HG03558 (cell line): ENCODE measurements around the gene FOLR1.
"Not testable (repeated sequence)": the region's sequence is repeated elsewhere in the genome, so short reads cannot be mapped to it uniquely, and the experiment has no call there.

Experiments used
- ATAC-seq: cut with Tn5 transposase; IDR thresholded peaks from one replicate; pipeline ENCODE4 v1.9.1; 2021; ENCODE audit warnings: moderate number of reproducible peaks; ENCODE audit not compliant: unreplicated experiment; ENCODE audit errors: extremely low read depth

Gene FOLR1

GRCh38 chr11:72180892-72181552 is 10.9 kb upstream of the FOLR1 start:
- ATAC-seq = not testable (repeated sequence)

- ATAC-seq = not testable (repeated sequence)
Measured at GRCh38 chr11:72181553-72181958, 10.4 kb upstream of the FOLR1 start.

GRCh38 chr11:72188267-72188666 is 3.7 kb upstream of the FOLR1 start:
- ATAC-seq = no peak

GRCh38 chr11:72189455-72190250 is 2.3 kb upstream of the FOLR1 start:
- no peak for ATAC-seq

GRCh38 chr11:72190631-72191071 is 1.3 kb upstream of the FOLR1 start:
- ATAC-seq = no peak

GRCh38 chr11:72195518-72196270 is 3.8 kb downstream of the FOLR1 start:
- ATAC-seq = no peak

GRCh38 chr11:72201445-72201844 is 9.5 kb downstream of the FOLR1 start:
- not testable (repeated sequence) for ATAC-seq

GRCh38 chr11:72202571-72202970 is 10.6 kb downstream of the FOLR1 start:
- ATAC-seq = no peak

GRCh38 chr11:72203163-72203562 is 11.2 kb downstream of the FOLR1 start:
- ATAC-seq = no peak

- no peak for ATAC-seq
Measured at GRCh38 chr11:72204886-72205285, 12.9 kb downstream of the FOLR1 start.

- ATAC-seq = not testable (repeated sequence)
Measured at GRCh38 chr11:72206794-72207193, 14.9 kb downstream of the FOLR1 start.

GRCh38 chr11:72208281-72208680 is 16.3 kb downstream of the FOLR1 start:
- no peak for ATAC-seq

- ATAC-seq = no peak
Measured at GRCh38 chr11:72209101-72209500, 17.2 kb downstream of the FOLR1 start.

GRCh38 chr11:72216638-72217037 is 24.7 kb downstream of the FOLR1 start, which contains the start of gene FOLR2:
TSS of gene FOLR2 (plus strand) at chr11:72216794. CDS start at chr11:72218585, 1,791 bp downstream.
- no peak for ATAC-seq

- no peak for ATAC-seq
Measured at GRCh38 chr11:72217841-72218240, 25.9 kb downstream of the FOLR1 start.

- no peak for ATAC-seq
Measured at GRCh38 chr11:72218251-72218745, 26.4 kb downstream of the FOLR1 start.

GRCh38 chr11:72220696-72221363 is 28.9 kb downstream of the FOLR1 start:
- no peak for ATAC-seq

- no peak for ATAC-seq
Measured at GRCh38 chr11:72221386-72222075, 29.6 kb downstream of the FOLR1 start.

GRCh38 chr11:72222106-72222891 is 30.4 kb downstream of the FOLR1 start:
- no peak for ATAC-seq
